NOMO-1 treated with DMSO at 0.1 percent for 48 hours (cell line): ENCODE data around the gene CIRBP.
"Not testable (repeated sequence)": the region's sequence is repeated elsewhere in the genome, so short reads cannot be mapped to it uniquely, and the experiment has no call there.

Experiments
- DNase-seq: peaks from one replicate; lab custom pipeline; 2025; ENCODE audit not compliant: unreplicated experiment; lab: John Stamatoyannopoulos, UW

The CIRBP gene

GRCh38 chr19:1243768-1244692 is 25.1 kb upstream of the CIRBP start:
- DNase-seq: peak; percentile 82

- no peak for DNase-seq
These were observed 24.3 kb upstream of the CIRBP start for GRCh38 chr19:1244693-1245451.

GRCh38 chr19:1245494-1246264 is 23.5 kb upstream of the CIRBP start:
- no peak for DNase-seq

DNA sequence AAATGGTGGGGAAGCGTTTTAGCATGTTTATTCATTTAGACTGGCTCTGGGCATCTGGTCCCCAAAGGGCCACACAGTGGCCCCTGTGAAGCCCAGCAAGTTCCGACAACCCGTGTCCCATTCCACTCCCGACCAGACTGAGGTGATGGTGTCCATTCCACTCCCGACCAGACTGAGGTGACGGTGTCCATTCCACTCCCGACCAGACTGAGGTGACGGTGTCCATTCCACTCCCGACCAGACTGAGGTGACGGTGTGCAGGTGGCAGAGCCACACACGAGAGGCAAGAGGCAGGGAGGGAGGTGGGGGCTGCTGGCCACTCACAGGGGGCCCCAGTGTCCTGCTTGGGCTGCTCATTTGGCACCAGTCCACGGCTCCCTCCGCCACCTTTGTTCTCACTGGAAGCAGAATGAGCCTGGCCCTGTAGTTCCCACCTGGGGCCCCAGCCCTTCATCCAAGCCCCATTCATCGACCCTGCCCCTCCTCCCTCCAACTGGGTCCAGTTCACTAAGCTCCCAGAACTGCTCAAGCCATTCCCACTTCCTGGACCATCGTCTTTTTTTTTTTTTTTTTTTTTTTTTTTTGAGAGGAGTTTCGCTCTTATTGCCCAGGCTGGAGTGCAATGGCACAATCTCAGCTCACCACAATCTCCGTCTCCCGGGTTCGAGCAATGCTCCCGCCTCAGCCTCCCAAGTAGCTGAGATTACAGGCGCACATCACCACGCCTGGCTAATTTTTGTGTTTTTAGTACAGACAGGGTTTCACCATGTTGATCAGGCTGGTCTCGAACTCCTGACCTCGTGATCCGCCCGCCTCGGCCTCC is 22.7 kb upstream of the CIRBP start:
- not testable (repeated sequence) for DNase-seq

- DNase-seq: no peak
These were observed 21.4 kb upstream of the CIRBP start for GRCh38 chr19:1247748-1248138.

- peak; percentile 68 for DNase-seq
These were observed 20.9 kb upstream of the CIRBP start, which contains the start of gene MIDN for GRCh38 chr19:1248139-1248785. Gene MIDN (plus strand): TSS chr19:1248583. CDS start chr19:1250297, 1,714 bp downstream.

GRCh38 chr19:1248786-1249297 is 20.3 kb upstream of the CIRBP start:
- peak; percentile 70 for DNase-seq

DNA sequence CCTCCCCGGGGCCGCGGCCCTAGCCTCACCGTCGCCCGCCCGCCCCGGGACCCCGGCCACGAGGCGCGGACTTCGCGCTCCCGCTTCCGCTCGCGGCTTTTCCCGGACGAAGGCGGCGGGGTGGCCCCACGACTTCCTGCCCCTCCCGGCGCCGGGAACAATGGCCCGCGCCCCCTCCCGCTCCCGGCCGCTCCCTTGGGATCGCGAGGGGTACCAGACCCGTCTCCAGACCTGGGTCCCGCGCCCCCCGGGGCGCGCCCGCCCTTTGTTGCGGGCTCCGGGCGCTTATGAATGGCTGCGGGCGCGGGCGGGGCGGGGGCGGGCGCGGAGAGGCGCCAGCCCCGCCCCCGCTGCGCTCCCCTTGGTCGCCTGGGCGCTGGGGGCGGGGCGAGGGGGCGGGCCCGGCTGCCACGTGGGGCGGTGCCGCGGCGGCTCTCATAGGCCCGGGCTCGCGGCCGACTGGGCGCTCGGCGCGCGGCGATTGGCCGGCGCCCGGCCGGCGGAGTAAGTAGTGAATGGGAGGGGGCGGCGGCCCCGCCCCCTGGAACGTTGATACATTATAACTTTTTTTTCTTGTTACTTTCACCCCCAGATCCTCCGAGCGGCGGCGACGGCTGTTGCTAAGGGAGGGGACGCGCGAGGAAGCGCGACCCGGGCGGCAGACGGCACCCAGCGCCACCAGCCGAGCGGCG is 19.7 kb upstream of the CIRBP start:
- peak; percentile 90 for DNase-seq

DNA sequence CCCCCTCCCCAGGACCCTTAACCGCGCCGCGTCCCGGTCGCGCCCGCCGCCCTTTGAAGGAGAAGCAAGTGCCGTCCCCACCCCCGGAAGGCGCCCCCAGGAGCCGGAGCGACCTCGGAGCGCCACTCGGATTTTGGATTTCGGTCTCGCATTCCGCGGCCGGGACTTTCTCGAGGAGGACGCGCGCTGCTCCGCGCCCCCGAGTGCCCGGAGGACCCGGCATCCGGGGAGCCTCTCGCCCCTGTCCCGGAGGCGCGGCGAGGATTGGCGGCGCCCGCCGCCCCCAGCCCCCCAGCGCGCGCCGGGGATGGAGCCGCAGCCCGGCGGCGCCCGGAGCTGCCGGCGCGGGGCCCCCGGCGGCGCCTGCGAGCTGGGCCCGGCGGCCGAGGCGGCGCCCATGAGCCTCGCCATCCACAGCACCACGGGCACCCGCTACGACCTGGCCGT is 19.1 kb upstream of the CIRBP start:
- no peak for DNase-seq

GRCh38 chr19:1250437-1251260 is 18.5 kb upstream of the CIRBP start:
- DNase-seq: peak; percentile 59

- peak; percentile 72 for DNase-seq
These were observed 17.6 kb upstream of the CIRBP start for GRCh38 chr19:1251330-1252220.

DNA sequence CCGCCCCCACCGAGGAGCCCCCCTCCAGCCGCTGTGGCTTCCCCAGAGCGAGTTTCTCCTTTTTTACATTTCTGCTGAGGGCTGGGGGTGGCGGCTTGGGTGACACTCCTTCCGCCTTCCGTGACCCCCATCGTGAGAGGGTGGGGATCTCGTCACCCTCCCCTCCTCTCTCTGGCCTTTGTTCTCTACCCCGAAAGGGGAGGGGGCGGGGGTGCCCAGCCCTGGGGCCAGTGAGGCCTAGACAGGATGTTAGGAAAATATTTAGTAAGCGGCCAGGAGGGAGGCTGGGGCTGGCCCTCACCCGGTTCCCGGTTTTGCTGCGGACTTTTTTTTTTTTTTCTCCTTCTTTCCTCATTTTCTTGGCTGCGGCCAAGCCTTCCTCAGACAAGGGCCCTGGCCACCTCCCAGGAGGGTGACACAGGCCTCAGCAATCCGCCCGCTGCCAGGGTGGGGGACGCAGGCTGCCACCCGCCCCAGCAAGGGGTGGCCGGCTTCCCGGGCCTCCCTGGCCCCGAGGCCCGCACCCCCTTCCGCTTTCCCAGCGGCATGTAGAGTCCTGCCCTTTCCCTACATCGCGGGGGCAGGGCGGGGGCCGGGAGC is 16.8 kb upstream of the CIRBP start:
- DNase-seq: peak; percentile 91

DNA sequence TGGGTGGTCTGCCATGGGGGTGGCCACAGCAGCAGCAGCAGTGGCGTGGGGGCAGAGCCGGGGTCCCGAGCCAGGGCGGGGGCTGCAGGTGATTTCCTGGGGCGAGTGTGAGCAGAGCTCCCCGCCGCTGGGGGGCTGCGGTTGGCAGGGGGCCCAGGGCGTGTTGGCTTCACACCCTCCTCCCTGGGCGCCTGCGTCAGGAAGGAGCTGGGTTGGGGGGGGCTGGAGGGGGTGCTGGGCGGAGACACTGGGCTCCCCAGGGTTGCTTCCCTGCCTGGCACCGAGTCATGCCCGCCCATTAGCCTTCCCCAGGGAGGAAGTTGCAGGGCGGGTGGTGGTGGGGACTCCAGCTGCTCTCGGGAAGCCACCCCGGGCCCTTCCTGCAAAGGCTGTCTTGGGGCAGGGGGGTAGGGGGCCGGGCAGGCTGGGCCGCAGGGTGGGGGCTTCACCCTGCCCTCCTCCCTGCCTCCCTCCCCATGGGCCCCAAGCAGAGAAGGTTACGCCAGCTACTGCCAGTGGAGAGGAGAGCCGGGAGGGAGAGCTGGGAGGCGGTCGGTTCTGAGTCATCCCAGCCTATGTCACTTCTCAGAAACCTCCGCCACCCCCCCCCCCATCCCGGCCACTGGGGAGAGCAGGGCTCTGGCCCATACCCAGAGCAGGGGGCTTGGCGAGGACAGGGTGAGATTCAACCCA is 16.2 kb upstream of the CIRBP start:
- DNase-seq: peak; percentile 96

DNA sequence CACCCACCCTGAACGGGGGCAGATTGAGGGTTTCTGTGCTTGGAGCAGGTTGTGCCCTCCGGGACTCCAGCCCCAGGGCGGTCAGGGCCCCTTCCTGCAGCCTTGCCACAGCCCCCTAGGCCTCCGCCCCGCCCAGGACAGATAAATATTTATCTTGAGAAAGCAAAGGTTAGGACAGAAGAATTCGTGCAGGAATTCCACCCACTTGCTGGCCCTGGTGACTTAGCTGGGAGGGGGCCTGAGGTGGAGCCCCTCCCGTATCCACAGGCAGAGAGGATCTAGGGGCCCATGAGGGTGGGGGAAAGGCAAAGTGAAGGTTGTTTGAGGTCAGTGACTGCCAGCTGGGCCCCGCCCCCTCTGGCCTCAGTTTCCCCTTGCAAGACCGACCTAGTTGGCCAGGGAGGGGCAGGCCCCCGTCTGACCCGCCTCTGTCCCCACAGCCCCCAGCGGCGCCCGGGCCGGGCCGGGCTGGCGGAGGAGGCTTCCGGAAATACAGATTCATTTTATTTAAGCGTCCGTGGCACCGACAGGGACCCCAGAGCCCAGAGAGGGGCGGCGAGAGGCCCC is 15.5 kb upstream of the CIRBP start:
- DNase-seq: no peak

GRCh38 chr19:1254081-1254527 is 15.0 kb upstream of the CIRBP start:
- no peak for DNase-seq
